ENCODE results near the gene TMIE. TPM values are rescaled to one million over a fixed set of nuclear protein-coding genes. Genes with fewer than 3 reads are reported as not detected.

Gene TMIE
- total RNA-seq, 1 donor from 2014 or later, result not detected

- peaks cover 5% of the 10 kb centered on the region for H3K4me1 Mint-ChIP-seq
- no peak for TF ChIP-seq CTCF (conservative IDR thresholded peaks at IDR 0.05)
- no peaks in the 10 kb centered on the region for H3K27me3 Mint-ChIP-seq (ENCODE audit: low read depth)
- H3K36me3 Mint-ChIP-seq (ENCODE audit: low read depth), result no peaks in the 10 kb centered on the region
- no peak overlapping the region for H3K27ac Mint-ChIP-seq (ENCODE audit: unreplicated experiment)
- no peaks in the 10 kb centered on the region for H3K9me3 Mint-ChIP-seq
- no peak overlapping the region for H3K4me3 Mint-ChIP-seq
- no peak for DNase-seq (ENCODE audit: low read depth, low spot score)
Measured at GRCh38 chr3:46711305-46711704, 10.1 kb downstream of the TMIE start.

DNA sequence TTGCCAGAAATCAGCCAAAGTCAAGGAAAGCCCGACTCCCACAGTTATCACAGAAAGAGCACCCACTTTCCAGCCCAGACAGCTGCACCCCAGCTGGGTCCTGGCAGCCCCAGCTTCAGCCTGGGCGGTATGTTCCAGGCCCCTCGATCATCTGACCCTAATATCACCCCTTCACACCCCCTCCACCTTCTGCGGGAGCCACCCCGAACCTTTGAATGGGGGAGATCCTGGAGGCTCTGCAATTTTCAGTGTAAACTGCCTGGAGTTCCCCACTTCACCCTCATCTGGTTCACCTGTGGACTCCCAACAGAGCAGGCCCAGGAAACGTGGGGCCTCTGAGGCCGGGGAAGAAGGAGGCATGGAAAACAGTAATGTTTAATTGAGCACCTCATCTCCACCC, 10.6 kb downstream of the TMIE start:
- Mint-ChIP-seq H3K36me3 (ENCODE audit: low read depth) (no peaks in the 10 kb centered on the region), H3K4me3 (no peak overlapping the region), H3K27me3 (ENCODE audit: low read depth) (no peaks in the 10 kb centered on the region), H3K4me1 (peaks cover 5% of the 10 kb centered on the region), H3K27ac (ENCODE audit: unreplicated experiment) (no peak overlapping the region), H3K9me3 (no peaks in the 10 kb centered on the region)
- TF ChIP-seq CTCF (conservative IDR thresholded peaks at IDR 0.05), result no peak
- DNase-seq (ENCODE audit: low read depth, low spot score), result no peak

DNA sequence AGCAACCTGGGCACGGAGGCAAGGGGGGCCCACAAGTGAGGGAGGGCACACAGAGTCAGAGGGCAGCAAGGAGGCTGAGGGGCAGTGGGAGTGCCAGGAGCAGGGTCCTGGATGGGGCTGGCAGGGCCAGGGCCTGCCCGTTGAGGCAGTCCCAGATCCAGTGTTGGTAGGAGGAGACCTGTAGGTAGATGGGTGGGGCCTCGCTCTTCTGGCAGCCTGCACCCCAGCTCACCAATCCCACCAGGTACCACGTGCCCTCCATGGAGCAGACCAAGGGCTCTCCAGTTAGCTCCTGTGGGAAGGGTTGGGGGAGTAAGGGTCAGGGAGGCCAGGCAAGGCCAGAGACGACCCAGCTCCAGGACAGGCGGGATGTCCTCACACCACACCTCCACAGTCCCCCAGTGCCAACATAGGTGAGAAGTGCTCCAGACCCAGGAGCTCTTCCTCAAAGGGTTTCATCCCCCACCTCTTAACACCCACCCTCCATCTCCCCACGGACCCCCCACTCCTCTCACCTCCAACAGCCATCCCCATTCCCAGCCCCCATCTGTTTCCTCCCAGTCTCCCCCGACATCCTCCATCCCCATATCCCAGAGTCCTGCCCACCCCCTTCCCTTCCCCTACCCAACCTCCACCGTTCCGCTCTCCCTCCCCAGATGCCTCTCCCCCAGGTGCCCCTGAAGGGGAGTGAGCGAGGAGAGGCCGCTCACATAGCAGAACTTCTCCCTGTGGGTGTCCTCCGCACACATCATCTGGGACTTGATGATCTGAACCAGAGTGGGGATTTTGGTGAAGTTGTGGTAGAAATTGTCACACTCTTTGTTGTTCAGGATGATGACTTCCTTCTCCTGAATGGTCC, 11.2 kb downstream of the TMIE start:
- no peaks in the 10 kb centered on the region for H3K27me3 Mint-ChIP-seq (ENCODE audit: low read depth)
- H3K9me3 Mint-ChIP-seq, result no peaks in the 10 kb centered on the region
- H3K36me3 Mint-ChIP-seq (ENCODE audit: low read depth), result no peaks in the 10 kb centered on the region
- no peak overlapping the region for H3K27ac Mint-ChIP-seq (ENCODE audit: unreplicated experiment)
- H3K4me3 Mint-ChIP-seq, result no peak overlapping the region
- peaks cover 5% of the 10 kb centered on the region for H3K4me1 Mint-ChIP-seq
- no peak for DNase-seq (ENCODE audit: low read depth, low spot score)
- TF ChIP-seq CTCF (conservative IDR thresholded peaks at IDR 0.05), result no peak

- H3K36me3 Mint-ChIP-seq (ENCODE audit: low read depth), result no peaks in the 10 kb centered on the region
- H3K9me3 Mint-ChIP-seq, result no peaks in the 10 kb centered on the region
- H3K27ac Mint-ChIP-seq (ENCODE audit: unreplicated experiment), result peak overlapping the region; percentile 88
- no peak for DNase-seq (ENCODE audit: low read depth, low spot score)
- no peak for TF ChIP-seq CTCF (conservative IDR thresholded peaks at IDR 0.05)
- no peaks in the 10 kb centered on the region for H3K27me3 Mint-ChIP-seq (ENCODE audit: low read depth)
- H3K4me1 Mint-ChIP-seq, result peaks cover 5% of the 10 kb centered on the region
- H3K4me3 Mint-ChIP-seq, result no peak overlapping the region
Measured at GRCh38 chr3:46713050-46713897, 12.1 kb downstream of the TMIE start.

- H3K4me1 Mint-ChIP-seq, result peaks cover 5% of the 10 kb centered on the region
- no peak for TF ChIP-seq CTCF (conservative IDR thresholded peaks at IDR 0.05)
- no peak overlapping the region for H3K27ac Mint-ChIP-seq (ENCODE audit: unreplicated experiment)
- H3K9me3 Mint-ChIP-seq, result no peaks in the 10 kb centered on the region
- no peak for DNase-seq (ENCODE audit: low read depth, low spot score)
- H3K36me3 Mint-ChIP-seq (ENCODE audit: low read depth), result no peaks in the 10 kb centered on the region
- no peak overlapping the region for H3K4me3 Mint-ChIP-seq
- H3K27me3 Mint-ChIP-seq (ENCODE audit: low read depth), result peaks cover under 1% of the 10 kb centered on the region
Measured at GRCh38 chr3:46713898-46714552, 12.8 kb downstream of the TMIE start.

Measured in neural crest cell (in vitro differentiated cells).